ENCODE results near the gene CRKL.

CRKL gene

DNA sequence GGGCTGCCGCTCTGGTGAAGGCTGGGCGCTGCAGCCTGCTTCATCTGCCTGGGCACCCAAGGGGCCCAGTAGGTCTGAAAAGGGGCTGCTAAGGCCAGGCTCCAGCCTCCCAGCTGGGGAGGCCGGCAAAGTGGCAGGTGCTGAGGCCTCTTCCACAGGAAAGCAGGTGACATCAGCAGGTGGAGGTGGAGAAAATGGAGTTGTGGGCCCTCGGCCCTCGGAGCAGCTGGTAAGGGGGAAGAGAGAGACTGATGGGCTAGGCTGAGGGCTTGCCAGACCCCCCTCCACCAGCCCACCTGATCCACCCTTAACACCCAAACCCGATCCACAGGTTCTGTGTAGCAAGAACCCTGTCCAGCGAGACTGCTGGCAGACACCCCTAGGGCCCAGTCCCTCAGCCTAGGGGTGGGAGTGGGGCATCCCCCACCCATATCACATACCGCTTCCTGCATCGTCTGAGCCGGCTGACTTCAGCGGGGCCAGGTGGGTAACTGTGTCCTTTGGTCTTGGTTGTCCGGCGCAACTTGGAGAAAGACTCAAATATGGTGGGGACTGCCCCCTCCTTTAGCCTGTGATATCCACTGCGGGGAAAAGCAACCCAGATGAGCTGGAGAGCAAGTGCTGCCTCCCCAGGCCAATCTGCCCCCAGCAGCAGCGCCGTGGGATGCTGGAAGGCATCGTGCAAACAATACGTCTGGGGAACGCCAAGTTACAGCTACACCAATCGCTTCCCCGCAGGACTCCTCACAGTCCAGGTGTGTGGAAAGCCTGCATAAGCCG, 83.2 kb downstream of the CRKL start:
- H3K27ac ChIP-seq (ENCODE audit: low read length): no peak overlapping the region
- peak overlapping the region; percentile 98 for H3K9ac ChIP-seq (ENCODE audit: low read length)
- H3K27me3 ChIP-seq (ENCODE audit: low read depth, low read length): no peaks in the 10 kb centered on the region
- peaks cover 35% of the 10 kb centered on the region for H3K79me2 ChIP-seq (ENCODE audit: low read length)
- peaks cover 42% of the 10 kb centered on the region for H3K36me3 ChIP-seq (replicated peaks; ENCODE audit: low read depth, low read length)
- peak overlapping the region; percentile 75 for H3K4me2 ChIP-seq (ENCODE audit: low read length)
- peak overlapping the region; percentile 91 for H3K4me3 ChIP-seq (ENCODE audit: low read length)
- TF ChIP-seq EZH2phosphoT487 (IDR thresholded peaks at IDR 0.05; ENCODE audit: low read depth): no peak
- TF ChIP-seq, protein P1, sequence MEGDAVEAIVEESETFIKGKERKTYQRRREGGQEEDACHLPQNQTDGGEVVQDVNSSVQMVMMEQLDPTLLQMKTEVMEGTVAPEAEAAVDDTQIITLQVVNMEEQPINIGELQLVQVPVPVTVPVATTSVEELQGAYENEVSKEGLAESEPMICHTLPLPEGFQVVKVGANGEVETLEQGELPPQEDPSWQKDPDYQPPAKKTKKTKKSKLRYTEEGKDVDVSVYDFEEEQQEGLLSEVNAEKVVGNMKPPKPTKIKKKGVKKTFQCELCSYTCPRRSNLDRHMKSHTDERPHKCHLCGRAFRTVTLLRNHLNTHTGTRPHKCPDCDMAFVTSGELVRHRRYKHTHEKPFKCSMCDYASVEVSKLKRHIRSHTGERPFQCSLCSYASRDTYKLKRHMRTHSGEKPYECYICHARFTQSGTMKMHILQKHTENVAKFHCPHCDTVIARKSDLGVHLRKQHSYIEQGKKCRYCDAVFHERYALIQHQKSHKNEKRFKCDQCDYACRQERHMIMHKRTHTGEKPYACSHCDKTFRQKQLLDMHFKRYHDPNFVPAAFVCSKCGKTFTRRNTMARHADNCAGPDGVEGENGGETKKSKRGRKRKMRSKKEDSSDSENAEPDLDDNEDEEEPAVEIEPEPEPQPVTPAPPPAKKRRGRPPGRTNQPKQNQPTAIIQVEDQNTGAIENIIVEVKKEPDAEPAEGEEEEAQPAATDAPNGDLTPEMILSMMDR (IDR thresholded peaks at IDR 0.05; ENCODE audit: low read depth, low read length): no peak
- no peaks in the 10 kb centered on the region for H3K9me3 ChIP-seq (ENCODE audit: insufficient read depth, low read length)
- H2AFZ ChIP-seq (ENCODE audit: low read depth, low read length): no peak overlapping the region
- 0 out of 2 replicates have a peak, but pooled peaks cover 3% of the 10 kb centered on the region for H4K20me1 ChIP-seq (ENCODE audit: insufficient read depth, low read length)
- H3K4me1 ChIP-seq (ENCODE audit: low read length): peaks cover 18% of the 10 kb centered on the region

DNA sequence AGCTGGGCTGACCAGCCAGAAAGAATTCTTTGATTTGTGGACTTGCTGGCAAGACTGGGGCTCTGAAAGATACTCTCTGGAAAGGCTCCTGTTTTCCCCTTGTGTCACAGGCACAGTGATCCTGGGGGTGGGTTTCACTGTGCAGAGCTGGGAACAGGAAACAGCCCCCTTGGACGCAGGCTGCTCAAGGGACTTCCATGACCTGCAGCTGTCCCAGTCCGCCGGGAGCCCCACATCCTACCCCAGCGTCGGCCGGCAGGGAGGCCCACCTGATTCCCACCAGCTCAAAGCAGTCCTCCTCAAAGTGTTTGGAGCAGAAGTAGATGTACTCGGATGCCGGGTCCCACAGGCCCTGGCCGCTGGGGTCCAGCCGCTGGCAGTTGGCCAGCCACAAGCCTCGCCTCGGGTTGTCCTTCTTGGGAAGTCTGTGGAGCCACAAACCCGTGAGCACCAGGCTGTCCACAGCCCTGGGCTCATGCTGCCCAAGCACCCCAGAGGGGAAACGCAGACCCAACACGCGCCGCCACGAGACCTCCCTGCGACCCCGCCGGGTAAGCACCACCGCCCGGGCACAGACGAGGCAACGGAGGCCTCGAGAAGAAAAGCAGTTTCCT, 83.9 kb downstream of the CRKL start:
- Histone ChIP-seq H3K9ac (ENCODE audit: low read length) (peak overlapping the region; percentile 98), H3K4me1 (ENCODE audit: low read length) (peaks cover 18% of the 10 kb centered on the region), H2AFZ (ENCODE audit: low read depth, low read length) (0 out of 2 replicates have a peak overlapping the region, but pooled peaks have one; percentile 55), H3K9me3 (ENCODE audit: insufficient read depth, low read length) (no peaks in the 10 kb centered on the region), H3K79me2 (ENCODE audit: low read length) (peaks cover 35% of the 10 kb centered on the region), H3K27me3 (ENCODE audit: low read depth, low read length) (no peaks in the 10 kb centered on the region), H3K4me2 (ENCODE audit: low read length) (peak overlapping the region; percentile 75), H3K36me3 (replicated peaks; ENCODE audit: low read depth, low read length) (peaks cover 42% of the 10 kb centered on the region), H3K4me3 (ENCODE audit: low read length) (peak overlapping the region; percentile 91), H3K27ac (ENCODE audit: low read length) (peak overlapping the region; percentile 94), H4K20me1 (ENCODE audit: insufficient read depth, low read length) (0 out of 2 replicates have a peak, but pooled peaks cover 3% of the 10 kb centered on the region)
- TF ChIP-seq EZH2phosphoT487 (IDR thresholded peaks at IDR 0.05; ENCODE audit: low read depth): no peak

DNA sequence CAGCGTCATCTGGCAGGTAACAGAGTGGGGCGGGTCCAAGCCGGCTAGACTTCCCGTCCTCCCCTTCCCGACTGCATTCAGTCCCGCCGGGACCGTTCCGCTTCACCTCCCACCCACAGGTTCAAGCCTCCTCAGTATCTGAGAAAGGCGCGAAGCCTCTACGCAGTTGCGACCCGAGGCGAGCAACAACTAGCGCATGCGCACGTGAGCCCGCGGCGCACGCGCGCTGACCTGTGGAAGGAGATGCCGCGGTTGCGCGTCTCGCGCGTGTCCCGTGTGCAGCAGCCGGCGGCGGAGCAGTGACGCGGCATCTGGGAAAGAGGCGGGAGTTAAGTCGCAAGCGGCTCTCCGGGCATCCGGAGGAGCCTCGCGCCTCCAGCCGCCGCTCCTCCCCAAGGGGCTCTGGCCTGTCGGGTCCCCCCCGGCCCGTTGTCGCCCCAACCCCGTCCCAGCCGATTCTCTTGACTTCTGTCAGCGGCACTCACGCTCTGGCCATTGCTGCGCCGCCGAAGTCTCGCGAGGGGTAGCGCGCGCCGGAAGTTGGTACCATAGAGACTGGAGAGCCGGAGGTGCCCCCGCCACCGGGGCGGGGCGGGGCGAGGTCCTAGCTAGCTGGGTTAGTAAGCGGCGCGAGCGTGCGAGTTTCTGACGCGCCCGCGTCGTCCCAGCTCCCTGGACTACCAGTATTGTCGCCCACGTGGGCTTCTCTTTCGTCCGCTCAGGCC, 84.6 kb downstream of the CRKL start, which contains the start of gene THAP7:
Gene THAP7 (minus strand): TSS at position 518 of the 725 bp plus-strand sequence. CDS start 207 bp downstream, at position 311.
- peak within 1 kb of the TSS; percentile 91 for H3K4me3 ChIP-seq (ENCODE audit: low read length)
- 0 out of 2 replicates have a peak, but pooled peaks cover 3% of the 10 kb centered on the region for H3K27me3 ChIP-seq (ENCODE audit: low read depth, low read length)
- H3K79me2 ChIP-seq (ENCODE audit: low read length): peaks cover 35% of the 10 kb centered on the region
- TF ChIP-seq EZH2phosphoT487 (IDR thresholded peaks at IDR 0.05; ENCODE audit: low read depth): no peak
- TF ChIP-seq, protein P1 (IDR thresholded peaks at IDR 0.05; ENCODE audit: low read depth, low read length): no peak
- 0 out of 2 replicates have a peak, but pooled peaks cover 3% of the 10 kb centered on the region for H4K20me1 ChIP-seq (ENCODE audit: insufficient read depth, low read length)
- peak within 1 kb of the TSS; percentile 68; the same call in 1 of the 2 replicates for H2AFZ ChIP-seq (ENCODE audit: low read depth, low read length)
- peaks cover 18% of the 10 kb centered on the region for H3K4me1 ChIP-seq (ENCODE audit: low read length)
- H3K36me3 ChIP-seq (replicated peaks; ENCODE audit: low read depth, low read length): peaks cover 38% of the 10 kb centered on the region
- peak within 1 kb of the TSS; percentile 97 for H3K4me2 ChIP-seq (ENCODE audit: low read length)
- peak within 1 kb of the TSS; percentile 94 for H3K27ac ChIP-seq (ENCODE audit: low read length)
- peak within 1 kb of the TSS; percentile 98 for H3K9ac ChIP-seq (ENCODE audit: low read length)
- no peaks in the 10 kb centered on the region for H3K9me3 ChIP-seq (ENCODE audit: insufficient read depth, low read length)
